IPS-NIHi7 (cell line): ENCODE measurements around the gene DECR2.
"Not testable (repeated sequence)": the region's sequence is repeated elsewhere in the genome, so short reads cannot be mapped to it uniquely, and the experiment has no call there.

ENCODE experiments used
- DNase-seq: peaks from one replicate; pipeline ENCODE4 v3.0.0; 2012; ENCODE audit warnings: mixed read lengths; ENCODE audit errors: extremely low spot score

Gene DECR2

GRCh38 chr16:379183-379960 is 22.3 kb upstream of the DECR2 start:
- DNase-seq, result peak; percentile 79

DNA sequence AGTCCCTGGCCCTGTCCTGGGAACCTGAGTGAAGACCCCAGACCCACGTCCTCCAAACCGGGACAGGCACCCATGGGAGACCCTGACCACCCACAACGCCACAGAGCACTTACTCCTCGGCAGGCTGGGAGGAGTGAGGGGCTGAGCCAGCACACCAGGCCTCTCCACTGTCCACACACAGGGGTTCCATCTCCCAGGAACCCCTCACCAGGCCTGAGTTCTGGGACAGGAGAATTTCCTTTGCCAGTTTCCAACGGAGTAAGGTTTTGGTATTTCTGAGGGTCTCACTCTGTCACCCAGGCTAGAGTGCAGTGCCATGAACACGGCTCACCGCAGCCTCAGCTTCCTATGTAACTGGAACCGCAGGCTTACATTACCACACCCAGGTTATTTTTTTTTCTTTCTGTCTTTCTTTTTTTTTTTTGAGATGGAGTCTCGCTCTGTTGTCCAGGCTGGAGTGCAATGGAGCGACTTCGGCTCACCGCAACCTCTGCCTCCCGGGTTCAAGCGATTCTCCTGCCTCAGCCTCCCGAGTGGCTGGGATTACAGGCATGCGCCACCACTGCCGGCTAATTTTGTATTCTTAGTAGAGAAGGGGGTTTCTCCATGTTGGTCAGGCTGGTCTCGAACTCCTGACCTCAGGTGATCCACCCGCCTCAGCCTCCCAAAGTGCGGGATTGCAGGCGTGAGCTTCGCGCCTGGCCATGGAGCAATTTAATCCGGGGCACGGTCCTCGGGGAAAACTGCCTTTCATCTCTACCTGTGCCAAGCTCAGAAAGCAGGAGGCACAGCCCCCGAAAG is 21.5 kb upstream of the DECR2 start:
- DNase-seq, result no peak

GRCh38 chr16:380762-381011 is 21.0 kb upstream of the DECR2 start:
- DNase-seq, result no peak

GRCh38 chr16:381012-381788 is 20.5 kb upstream of the DECR2 start:
- DNase-seq, result no peak

DNA sequence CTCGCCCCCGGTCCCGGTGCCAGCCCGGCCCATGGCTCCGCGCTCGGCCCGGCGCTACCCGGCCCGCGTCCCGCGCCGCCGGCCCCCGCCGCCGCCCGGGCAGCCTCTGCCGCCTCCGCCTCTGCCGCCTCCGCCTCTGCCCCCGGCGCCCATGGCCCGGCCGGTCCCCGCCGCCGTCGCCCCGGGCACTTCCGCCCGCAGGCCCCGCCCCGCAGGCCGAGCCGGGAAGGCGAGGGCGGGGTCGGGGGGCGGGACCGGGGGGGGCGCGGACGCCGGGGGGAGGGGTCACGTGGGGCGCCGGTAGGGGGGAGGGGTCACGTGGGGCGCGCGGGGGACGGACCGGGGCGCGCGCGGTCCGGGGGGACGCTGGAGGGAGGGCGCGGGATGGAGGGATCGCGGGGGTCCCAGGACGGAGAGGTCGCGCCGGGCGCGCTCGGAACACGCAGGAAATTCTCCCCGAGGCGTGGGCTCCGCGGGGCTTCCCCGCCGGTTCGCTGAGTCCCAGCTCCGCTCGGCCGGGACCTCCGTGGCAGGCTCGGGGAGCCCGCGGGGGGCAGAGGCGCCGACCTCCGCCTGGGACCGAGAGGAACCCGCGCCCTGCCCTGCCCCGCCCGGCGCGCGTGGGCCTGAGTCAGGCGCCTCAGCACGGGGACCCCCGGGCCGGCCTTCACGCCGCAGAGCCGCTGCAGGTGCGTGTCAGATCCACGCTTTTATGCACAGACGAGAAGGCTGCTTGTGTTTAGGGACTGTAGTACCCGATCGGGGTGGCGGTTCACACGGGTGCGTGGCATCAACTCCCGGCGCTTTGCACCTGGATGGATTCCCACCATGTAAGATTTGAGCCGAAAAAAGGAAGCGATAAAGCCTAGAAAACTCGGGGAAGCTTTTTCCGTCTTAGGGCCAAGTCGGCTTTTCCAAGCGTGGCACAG is 19.6 kb upstream of the DECR2 start, which contains the start of gene PGAP6:
PGAP6 (minus strand) TSS at position 190 of the 929 bp plus-strand sequence; CDS start at position 33, 157 bp downstream.
- DNase-seq, result peak; percentile 75

- DNase-seq, result peak; percentile 65
Measured at GRCh38 chr16:383326-384051, 18.2 kb upstream of the DECR2 start.

DNA sequence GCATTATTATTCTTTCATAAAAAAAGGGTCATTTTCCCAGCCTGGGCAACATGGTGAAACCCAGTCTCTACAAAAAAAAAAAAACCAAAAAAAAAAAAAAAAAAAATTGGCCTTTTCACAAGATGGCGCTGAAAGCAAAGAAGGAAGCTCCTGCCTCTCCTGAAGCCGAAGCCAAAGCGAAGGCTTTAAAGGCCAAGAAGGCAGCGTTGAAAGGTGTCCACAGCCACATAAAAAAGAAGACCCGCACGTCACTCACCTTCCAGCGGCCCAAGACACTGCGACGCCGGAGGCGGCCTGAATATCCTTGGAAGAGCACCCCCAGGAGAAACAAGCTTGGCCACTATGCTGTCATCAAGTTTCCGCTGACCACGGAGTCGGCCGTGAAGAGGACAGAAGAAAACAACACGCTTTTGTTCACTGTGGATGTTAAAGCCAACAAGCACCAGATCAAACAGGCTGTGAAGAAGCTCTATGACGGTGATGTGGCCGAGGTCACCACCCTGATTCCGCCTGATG is 15.0 kb upstream of the DECR2 start:
- no peak for DNase-seq

- not testable (repeated sequence) for DNase-seq
Measured at GRCh38 chr16:387761-388666, 13.7 kb upstream of the DECR2 start.

- DNase-seq, result no peak
Measured at GRCh38 chr16:389352-389751, 12.3 kb upstream of the DECR2 start.

DNA sequence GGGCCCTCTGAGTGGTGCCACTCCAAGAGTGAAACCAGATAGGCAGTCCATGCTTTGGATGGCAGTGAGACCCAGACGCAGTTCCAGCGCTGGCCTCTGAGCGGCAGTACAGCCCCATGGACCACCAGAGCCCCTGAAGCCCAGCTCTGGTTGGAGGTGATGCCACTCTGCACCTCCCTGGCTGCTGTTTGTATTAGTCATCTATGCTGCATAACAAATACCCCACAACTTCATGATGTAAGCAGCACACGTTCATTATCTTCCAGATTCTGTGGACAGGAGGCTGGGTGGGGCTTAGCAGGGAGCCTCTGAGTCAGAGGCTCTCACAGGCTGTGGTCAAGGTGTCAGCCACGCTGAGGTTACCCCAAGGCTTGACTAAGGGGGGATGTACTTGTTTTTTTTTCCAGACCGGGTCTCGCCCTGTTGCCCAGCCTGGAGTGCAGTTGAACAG is 9.8 kb upstream of the DECR2 start:
- peak; percentile 81 for DNase-seq

DNA sequence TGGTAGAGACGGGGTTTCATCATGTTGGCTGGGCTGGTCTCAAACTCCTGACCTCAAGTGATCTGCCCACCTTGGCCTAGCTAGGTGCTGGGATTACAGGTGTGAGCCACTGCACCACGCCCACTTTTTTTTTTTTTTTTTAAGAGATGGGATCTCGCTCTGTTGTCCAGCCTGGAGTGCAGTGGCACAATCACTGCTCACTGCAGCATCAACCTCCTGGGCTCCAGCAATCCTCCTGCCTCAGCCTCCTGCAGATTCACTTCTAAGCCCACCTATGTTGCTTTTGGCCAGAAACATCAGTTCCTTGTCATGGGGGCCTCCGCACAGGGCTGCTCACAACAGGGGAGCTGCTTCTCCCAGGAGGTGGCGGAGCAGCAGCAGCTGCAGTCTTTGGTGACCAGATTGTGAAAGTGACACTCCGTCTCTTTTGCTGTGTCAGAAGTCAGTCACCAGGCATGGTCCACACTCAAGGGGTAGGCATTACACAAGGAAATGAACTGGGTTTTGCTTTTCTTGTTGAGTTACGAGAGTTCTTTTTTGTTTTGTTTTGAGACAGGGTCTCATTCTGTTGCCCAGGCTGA is 9.1 kb upstream of the DECR2 start:
- no peak for DNase-seq

- no peak for DNase-seq
Measured at GRCh38 chr16:396199-396598, 5.5 kb upstream of the DECR2 start.

DNA sequence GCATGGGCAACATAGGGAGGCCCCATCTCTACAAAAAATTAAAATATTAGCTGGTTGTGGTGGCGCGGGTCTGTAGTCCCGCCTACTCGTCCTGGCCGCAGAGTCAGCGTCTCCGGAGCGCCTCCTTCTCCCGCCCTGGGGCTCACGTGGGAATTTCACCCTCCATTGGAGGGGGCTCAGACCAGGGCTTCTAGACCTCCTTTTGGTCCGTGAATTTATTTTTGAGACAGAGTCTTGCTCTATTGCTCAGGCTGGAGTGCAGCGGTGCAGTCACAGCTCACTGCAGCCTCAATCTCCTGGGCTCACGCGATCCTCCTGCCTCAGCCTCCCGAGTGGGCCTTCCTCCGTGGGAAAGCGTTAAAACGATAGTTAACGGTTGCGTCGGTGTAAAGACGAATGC is 5.1 kb upstream of the DECR2 start:
- no peak for DNase-seq

DNA sequence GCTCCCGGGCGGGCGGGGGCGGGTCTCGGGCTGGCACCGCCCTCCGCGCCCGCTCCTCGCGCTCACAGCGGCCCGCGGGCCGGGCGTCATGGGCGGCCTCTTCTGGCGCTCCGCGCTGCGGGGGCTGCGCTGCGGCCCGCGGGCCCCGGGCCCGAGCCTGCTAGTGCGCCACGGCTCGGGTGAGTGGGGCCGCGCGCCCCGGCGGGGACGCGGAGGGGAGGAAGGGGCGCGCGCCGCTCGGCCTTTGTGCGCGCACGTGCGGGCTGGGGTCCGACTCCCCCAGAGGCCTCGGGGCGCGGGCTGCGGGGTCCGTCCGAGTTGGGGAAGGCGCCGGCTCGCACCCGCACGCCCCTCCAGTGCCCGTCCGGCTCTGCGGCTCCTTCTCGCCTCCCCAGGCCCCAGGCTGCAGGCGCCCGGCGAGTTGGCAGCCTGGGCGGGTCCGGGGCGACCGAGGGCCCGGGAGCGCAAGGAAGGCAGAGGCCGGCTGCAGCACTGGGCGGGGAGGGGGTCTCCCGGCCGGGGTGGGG is 4.5 kb upstream of the DECR2 start, which contains the start of gene NME4:
NME4 (plus strand) TSS at position 65 of the 527 bp plus-strand sequence; CDS start at position 89, 24 bp downstream.
- DNase-seq, result peak; percentile 64

DNA sequence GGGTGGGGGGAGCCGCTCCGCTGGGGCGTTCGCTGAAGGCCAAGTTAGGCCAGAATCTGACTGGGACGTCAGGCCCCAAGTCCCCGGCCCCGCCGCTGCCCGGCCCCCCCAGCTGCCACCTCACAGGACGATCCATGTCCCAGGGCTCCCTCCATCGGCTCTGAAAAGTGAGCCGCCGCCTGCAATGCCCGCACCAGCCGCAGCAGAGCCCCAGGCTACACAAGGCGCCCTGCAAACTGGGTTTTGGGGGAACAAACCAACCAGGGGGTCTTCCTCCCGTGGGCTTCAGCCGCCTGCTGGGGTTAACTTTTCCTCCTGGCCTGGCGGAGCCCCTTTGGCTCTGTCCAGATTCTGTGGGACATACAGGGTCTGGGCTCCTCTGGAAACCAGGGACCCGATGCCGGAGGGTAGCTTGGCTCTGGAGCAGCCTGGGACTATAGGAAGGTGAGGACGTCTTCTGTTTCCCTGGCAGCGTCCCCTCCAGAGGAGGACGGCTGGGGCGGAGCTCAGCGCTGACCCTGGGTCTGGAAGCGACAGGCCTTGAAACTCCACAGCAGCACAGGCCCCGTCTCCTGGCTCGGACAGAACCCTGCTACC is 3.9 kb upstream of the DECR2 start:
- DNase-seq, result peak; percentile 75

GRCh38 chr16:398561-399339 is 2.9 kb upstream of the DECR2 start:
- no peak for DNase-seq

DNA sequence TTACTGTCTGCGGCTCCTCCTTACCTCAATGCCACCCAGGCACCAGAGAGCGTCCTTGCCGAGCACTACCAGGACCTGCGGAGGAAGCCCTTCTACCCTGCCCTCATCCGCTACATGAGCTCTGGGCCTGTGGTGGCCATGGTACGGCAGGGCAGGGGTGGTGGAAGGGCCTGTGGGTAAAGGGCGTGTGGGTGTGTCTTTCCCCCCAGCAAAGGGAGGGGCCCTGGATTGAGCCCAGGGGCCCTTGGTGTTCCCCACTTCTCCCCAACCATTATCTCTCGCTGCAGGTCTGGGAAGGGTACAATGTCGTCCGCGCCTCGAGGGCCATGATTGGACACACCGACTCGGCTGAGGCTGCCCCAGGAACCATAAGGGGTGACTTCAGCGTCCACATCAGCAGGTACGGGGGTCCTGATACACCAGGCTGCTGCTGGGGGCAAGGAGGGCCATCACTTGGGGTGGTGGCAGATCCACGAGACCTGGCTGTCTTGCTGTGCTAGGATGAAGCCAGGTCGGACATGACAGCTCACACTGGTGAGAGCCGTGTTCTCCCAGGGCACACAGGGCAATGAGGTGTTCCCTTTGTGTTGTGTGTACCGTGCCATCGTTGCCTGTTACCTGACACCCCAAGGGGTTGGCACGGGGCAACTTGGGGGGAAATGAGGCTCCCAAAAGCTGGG is 2.2 kb upstream of the DECR2 start:
- no peak for DNase-seq
